Measurements from ENCODE around the gene LSM14A.

LSM14A gene

GRCh38 chr19:34257559-34257924 is 85.2 kb downstream of the LSM14A start:
- H3K9me2 ChIP-seq (replicated peaks; ENCODE audit: low read depth, low read length), result no peaks in the 10 kb centered on the region

GRCh38 chr19:34259367-34260095 is 87.2 kb downstream of the LSM14A start:
- TF ChIP-seq EZH2phosphoT487 (IDR thresholded peaks at IDR 0.05; ENCODE audit: borderline replicate concordance), result no peak
- no peak for TF ChIP-seq CTCF (conservative IDR thresholded peaks at IDR 0.05; ENCODE audit: low read length)
- peaks cover 8% of the 10 kb centered on the region for H3K79me2 ChIP-seq (ENCODE audit: insufficient read depth, low read length)

More at GRCh38 chr19:34257559-34257924, 85.2 kb downstream of the LSM14A start:
- no peaks in the 10 kb centered on the region for H3K9me3 ChIP-seq (ENCODE audit: insufficient read depth, low read depth, low read length)
- TF ChIP-seq CTCF (conservative IDR thresholded peaks at IDR 0.05; ENCODE audit: low read length), result no peak
- no peak for TF ChIP-seq EZH2phosphoT487 (IDR thresholded peaks at IDR 0.05; ENCODE audit: borderline replicate concordance)
- no peaks in the 10 kb centered on the region for H3K36me3 ChIP-seq (ENCODE audit: insufficient read depth, low read length)
- H4K20me1 ChIP-seq (ENCODE audit: insufficient read depth, low read length, poor library complexity, severe bottlenecking), result peaks cover 4% of the 10 kb centered on the region
- H3K4me2 ChIP-seq (ENCODE audit: low read depth, low read length, poor library complexity, severe bottlenecking), result no peak overlapping the region
- H3K79me2 ChIP-seq (ENCODE audit: insufficient read depth, low read length), result peaks cover 8% of the 10 kb centered on the region
- peaks cover 7% of the 10 kb centered on the region for H3K4me1 ChIP-seq (ENCODE audit: insufficient read depth, low read length, poor library complexity, severe bottlenecking)
- 0 out of 2 replicates have a peak, but pooled peaks cover 5% of the 10 kb centered on the region for H3F3A ChIP-seq (ENCODE audit: low read depth)
- H3K9ac ChIP-seq (ENCODE audit: low read depth, low read length, poor library complexity, severe bottlenecking), result no peak overlapping the region
- H2AFZ ChIP-seq (ENCODE audit: low read length), result no peak overlapping the region
- H3K4me3 ChIP-seq (ENCODE audit: low read length, poor library complexity, severe bottlenecking), result no peak overlapping the region
- no peaks in the 10 kb centered on the region for H3K27me3 ChIP-seq (ENCODE audit: insufficient read depth, low read length, poor library complexity, severe bottlenecking)

GRCh38 chr19:34260771-34261173 is 88.5 kb downstream of the LSM14A start:
- no peak overlapping the region for H3K4me3 ChIP-seq (ENCODE audit: low read length, poor library complexity, severe bottlenecking)
- no peak overlapping the region for H3K9ac ChIP-seq (ENCODE audit: low read depth, low read length, poor library complexity, severe bottlenecking)
- no peak overlapping the region for H3K4me2 ChIP-seq (ENCODE audit: low read depth, low read length, poor library complexity, severe bottlenecking)
- H3K9me3 ChIP-seq (ENCODE audit: insufficient read depth, low read depth, low read length), result no peaks in the 10 kb centered on the region
- H4K20me1 ChIP-seq (ENCODE audit: insufficient read depth, low read length, poor library complexity, severe bottlenecking), result peaks cover 4% of the 10 kb centered on the region
- H3K9me2 ChIP-seq (replicated peaks; ENCODE audit: low read depth, low read length), result no peaks in the 10 kb centered on the region
- no peaks in the 10 kb centered on the region for H3K4me1 ChIP-seq (ENCODE audit: insufficient read depth, low read length, poor library complexity, severe bottlenecking)
- 0 out of 2 replicates have a peak, but pooled peaks cover 5% of the 10 kb centered on the region for H3F3A ChIP-seq (ENCODE audit: low read depth)
- no peak overlapping the region for H2AFZ ChIP-seq (ENCODE audit: low read length)
- TF ChIP-seq EZH2phosphoT487 (IDR thresholded peaks at IDR 0.05; ENCODE audit: borderline replicate concordance) (no peak), CTCF (conservative IDR thresholded peaks at IDR 0.05; ENCODE audit: low read length) (no peak)
- H3K36me3 ChIP-seq (ENCODE audit: insufficient read depth, low read length), result no peaks in the 10 kb centered on the region
- H3K79me2 ChIP-seq (ENCODE audit: insufficient read depth, low read length), result no peaks in the 10 kb centered on the region
- H3K27me3 ChIP-seq (ENCODE audit: insufficient read depth, low read length, poor library complexity, severe bottlenecking), result no peaks in the 10 kb centered on the region

More at GRCh38 chr19:34259367-34260095, 87.2 kb downstream of the LSM14A start:
- Histone ChIP-seq H3K4me3 (ENCODE audit: low read length, poor library complexity, severe bottlenecking) (no peak overlapping the region), H3K9me2 (replicated peaks; ENCODE audit: low read depth, low read length) (no peaks in the 10 kb centered on the region), H3K9me3 (ENCODE audit: insufficient read depth, low read depth, low read length) (no peaks in the 10 kb centered on the region), H3F3A (ENCODE audit: low read depth) (0 out of 2 replicates have a peak, but pooled peaks cover 5% of the 10 kb centered on the region), H3K9ac (ENCODE audit: low read depth, low read length, poor library complexity, severe bottlenecking) (no peak overlapping the region), H2AFZ (ENCODE audit: low read length) (no peak overlapping the region), H3K4me1 (ENCODE audit: insufficient read depth, low read length, poor library complexity, severe bottlenecking) (peaks cover 7% of the 10 kb centered on the region), H4K20me1 (ENCODE audit: insufficient read depth, low read length, poor library complexity, severe bottlenecking) (peaks cover 4% of the 10 kb centered on the region), H3K36me3 (ENCODE audit: insufficient read depth, low read length) (no peaks in the 10 kb centered on the region), H3K27me3 (ENCODE audit: insufficient read depth, low read length, poor library complexity, severe bottlenecking) (no peaks in the 10 kb centered on the region), H3K4me2 (ENCODE audit: low read depth, low read length, poor library complexity, severe bottlenecking) (no peak overlapping the region)
